ENCODE data around the gene RAB30.

The RAB30 gene

GRCh38 chr11:82932564-82932963 is 139.1 kb downstream of the RAB30 start:
- FAIRE-seq = no peak

- FAIRE-seq = no peak
Observed at GRCh38 chr11:82930734-82931133, 141.0 kb downstream of the RAB30 start.

DNA sequence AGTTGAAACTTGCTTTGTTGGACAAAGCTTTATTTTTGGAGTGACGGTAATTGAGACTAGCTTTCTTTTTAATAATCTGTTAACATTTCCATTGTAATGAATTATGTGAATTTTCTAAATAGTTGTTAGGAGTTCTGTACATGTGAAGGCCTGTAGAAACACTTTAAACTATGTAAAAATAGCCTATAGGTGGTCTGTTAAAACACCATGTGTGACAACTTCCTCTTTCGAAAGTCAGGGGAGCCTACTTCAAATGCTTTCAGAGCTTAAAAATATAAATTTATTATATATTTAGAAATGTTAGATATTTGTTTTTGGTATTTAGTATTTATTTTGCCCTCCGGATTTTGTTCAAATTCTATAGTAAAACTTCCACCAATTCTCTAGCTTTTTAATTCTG is 141.5 kb downstream of the RAB30 start:
- no peak for FAIRE-seq

DNA sequence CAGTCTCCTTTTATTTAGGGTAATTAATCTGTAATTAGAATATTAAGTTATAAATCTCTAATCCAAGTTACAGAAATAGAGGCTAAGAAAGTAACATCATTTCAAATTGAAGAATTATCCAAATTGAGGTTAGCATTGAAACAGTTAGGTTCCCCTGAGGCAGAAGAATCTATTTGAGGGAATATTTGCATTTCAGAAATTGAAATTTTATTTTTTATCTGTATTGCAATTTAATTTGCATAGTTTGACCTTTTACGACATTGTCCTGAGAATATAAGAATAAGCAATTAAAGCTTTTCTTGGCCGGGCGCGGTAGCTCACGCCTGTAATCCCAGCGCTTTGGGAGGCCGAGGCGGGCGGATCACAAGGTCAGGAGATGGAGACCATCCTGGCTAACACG is 142.6 kb downstream of the RAB30 start:
- no peak for FAIRE-seq

GRCh38 chr11:82927264-82927880 is 144.3 kb downstream of the RAB30 start:
- FAIRE-seq = peak; percentile 93

GRCh38 chr11:82924522-82925224 is 147.0 kb downstream of the RAB30 start:
- FAIRE-seq = no peak
